ENCODE measurements around the gene MAGI3.

MAGI3 gene

DNA sequence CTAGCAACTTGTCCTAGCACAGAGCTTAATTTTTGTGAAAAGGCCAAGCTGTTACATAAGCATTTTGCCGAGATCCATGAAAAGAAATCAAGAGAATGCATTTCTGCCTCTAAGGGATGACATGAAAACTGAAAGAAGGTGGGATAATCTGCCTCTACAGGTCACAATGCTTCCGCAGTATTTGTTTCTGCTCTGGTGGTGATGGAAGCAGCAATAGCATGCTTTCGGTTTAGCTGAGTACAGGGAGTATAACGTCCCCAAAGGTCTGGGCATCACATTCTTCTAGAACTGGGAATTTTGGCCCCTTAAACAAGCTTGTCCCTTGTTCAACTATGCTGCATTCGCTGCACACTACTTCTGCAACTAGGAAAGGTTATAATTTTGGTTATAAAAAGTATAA lies 14.4 kb upstream of the MAGI3 start:
- no peak overlapping the region for H3K4me2 ChIP-seq (ENCODE audit: low read length)

DNA sequence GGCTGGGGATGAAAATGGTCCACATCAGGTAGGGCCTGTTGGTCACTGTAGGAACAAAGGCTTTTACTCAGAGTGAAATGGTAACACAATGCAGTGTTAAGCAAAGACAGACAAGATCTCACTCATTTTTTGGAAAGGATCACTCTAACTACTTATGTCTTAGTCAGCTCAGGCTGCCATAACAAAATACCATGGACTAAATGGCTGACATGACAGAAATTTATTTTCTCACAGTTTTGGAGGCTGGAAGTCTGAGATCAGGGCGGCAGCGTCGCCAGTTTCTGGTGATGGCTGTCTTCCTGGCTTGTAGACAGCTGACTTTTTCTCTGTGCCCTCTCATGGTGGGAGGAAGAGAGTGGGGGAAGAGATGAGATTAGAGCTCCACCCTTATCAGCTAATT lies 10.2 kb upstream of the MAGI3 start:
- Histone ChIP-seq H3K27me3 (ENCODE audit: low read depth, low read length) (no peaks in the 10 kb centered on the region), H3K27ac (ENCODE audit: low read length) (no peak overlapping the region), H3K4me2 (ENCODE audit: low read length) (no peak overlapping the region), H3K4me1 (ENCODE audit: low read length) (no peaks in the 10 kb centered on the region), H2AFZ (ENCODE audit: low read depth, low read length) (no peak overlapping the region), H3K9ac (ENCODE audit: low read length) (no peak overlapping the region), H3K9me3 (ENCODE audit: insufficient read depth, low read length) (no peaks in the 10 kb centered on the region), H3K79me2 (ENCODE audit: low read length) (no peaks in the 10 kb centered on the region), H3K4me3 (ENCODE audit: low read length) (no peak overlapping the region), H4K20me1 (ENCODE audit: insufficient read depth, low read length) (no peaks in the 10 kb centered on the region), H3K36me3 (replicated peaks; ENCODE audit: low read depth, low read length) (no peaks in the 10 kb centered on the region)
- TF ChIP-seq, protein P1, sequence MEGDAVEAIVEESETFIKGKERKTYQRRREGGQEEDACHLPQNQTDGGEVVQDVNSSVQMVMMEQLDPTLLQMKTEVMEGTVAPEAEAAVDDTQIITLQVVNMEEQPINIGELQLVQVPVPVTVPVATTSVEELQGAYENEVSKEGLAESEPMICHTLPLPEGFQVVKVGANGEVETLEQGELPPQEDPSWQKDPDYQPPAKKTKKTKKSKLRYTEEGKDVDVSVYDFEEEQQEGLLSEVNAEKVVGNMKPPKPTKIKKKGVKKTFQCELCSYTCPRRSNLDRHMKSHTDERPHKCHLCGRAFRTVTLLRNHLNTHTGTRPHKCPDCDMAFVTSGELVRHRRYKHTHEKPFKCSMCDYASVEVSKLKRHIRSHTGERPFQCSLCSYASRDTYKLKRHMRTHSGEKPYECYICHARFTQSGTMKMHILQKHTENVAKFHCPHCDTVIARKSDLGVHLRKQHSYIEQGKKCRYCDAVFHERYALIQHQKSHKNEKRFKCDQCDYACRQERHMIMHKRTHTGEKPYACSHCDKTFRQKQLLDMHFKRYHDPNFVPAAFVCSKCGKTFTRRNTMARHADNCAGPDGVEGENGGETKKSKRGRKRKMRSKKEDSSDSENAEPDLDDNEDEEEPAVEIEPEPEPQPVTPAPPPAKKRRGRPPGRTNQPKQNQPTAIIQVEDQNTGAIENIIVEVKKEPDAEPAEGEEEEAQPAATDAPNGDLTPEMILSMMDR (IDR thresholded peaks at IDR 0.05; ENCODE audit: low read depth, low read length), result no peak
- no peak for TF ChIP-seq EZH2phosphoT487 (IDR thresholded peaks at IDR 0.05; ENCODE audit: low read depth)

More for the DNA sequence above, 14.4 kb upstream of the MAGI3 start:
- Histone ChIP-seq H3K4me3 (ENCODE audit: low read length) (no peak overlapping the region), H3K36me3 (replicated peaks; ENCODE audit: low read depth, low read length) (no peaks in the 10 kb centered on the region), H3K9ac (ENCODE audit: low read length) (no peak overlapping the region), H3K4me1 (ENCODE audit: low read length) (no peaks in the 10 kb centered on the region), H3K79me2 (ENCODE audit: low read length) (no peaks in the 10 kb centered on the region), H3K9me3 (ENCODE audit: insufficient read depth, low read length) (no peaks in the 10 kb centered on the region), H3K27ac (ENCODE audit: low read length) (no peak overlapping the region), H4K20me1 (ENCODE audit: insufficient read depth, low read length) (no peaks in the 10 kb centered on the region), H3K27me3 (ENCODE audit: low read depth, low read length) (no peaks in the 10 kb centered on the region), H2AFZ (ENCODE audit: low read depth, low read length) (no peak overlapping the region)
- no peak for TF ChIP-seq EZH2phosphoT487 (IDR thresholded peaks at IDR 0.05; ENCODE audit: low read depth)
- TF ChIP-seq, protein P1 (IDR thresholded peaks at IDR 0.05; ENCODE audit: low read depth, low read length), result no peak

DNA sequence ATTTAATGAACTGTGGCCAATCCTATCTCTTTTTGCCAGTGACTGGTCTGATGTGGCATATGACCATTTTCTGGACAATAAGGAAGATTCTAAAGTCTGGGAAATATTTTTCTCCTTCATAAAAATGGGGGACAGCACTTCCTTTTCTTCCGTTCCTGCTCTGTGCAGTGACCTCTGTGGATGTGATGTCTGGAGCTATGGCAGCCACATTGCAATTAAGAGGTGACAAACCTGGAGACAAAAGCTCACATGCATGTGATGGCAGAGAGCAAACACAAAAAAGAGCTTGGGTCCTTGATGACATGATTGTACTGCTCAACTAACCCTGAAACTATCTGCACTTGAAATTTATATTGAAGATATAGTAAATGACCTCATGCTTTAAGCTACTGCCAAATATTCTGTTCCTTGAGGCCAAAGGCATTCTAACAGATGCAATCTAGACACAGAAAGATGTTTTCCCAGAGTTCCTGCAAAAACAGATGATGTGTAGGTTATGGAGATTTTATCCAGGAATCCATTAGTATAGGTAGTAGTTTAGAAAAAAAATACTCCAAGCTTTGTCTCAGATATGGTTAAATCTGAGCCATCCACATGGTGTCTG lies 2.2 kb upstream of the MAGI3 start:
- no peak overlapping the region for H3K27ac ChIP-seq (ENCODE audit: low read length)
- no peaks in the 10 kb centered on the region for H3K9me3 ChIP-seq (ENCODE audit: insufficient read depth, low read length)
- H3K9ac ChIP-seq (ENCODE audit: low read length), result no peak overlapping the region
- no peak overlapping the region for H2AFZ ChIP-seq (ENCODE audit: low read depth, low read length)
- H3K36me3 ChIP-seq (replicated peaks; ENCODE audit: low read depth, low read length), result no peaks in the 10 kb centered on the region
- no peak overlapping the region for H3K4me2 ChIP-seq (ENCODE audit: low read length)
- peaks cover 5% of the 10 kb centered on the region; the same call in 1 of the 2 replicates for H4K20me1 ChIP-seq (ENCODE audit: insufficient read depth, low read length)
- TF ChIP-seq, protein P1 (IDR thresholded peaks at IDR 0.05; ENCODE audit: low read depth, low read length), result no peak
- TF ChIP-seq EZH2phosphoT487 (IDR thresholded peaks at IDR 0.05; ENCODE audit: low read depth), result no peak
- no peaks in the 10 kb centered on the region for H3K79me2 ChIP-seq (ENCODE audit: low read length)
- H3K27me3 ChIP-seq (ENCODE audit: low read depth, low read length), result peaks cover 6% of the 10 kb centered on the region; the same call in 1 of the 2 replicates
- no peak overlapping the region for H3K4me3 ChIP-seq (ENCODE audit: low read length)
- H3K4me1 ChIP-seq (ENCODE audit: low read length), result peaks cover 8% of the 10 kb centered on the region

DNA sequence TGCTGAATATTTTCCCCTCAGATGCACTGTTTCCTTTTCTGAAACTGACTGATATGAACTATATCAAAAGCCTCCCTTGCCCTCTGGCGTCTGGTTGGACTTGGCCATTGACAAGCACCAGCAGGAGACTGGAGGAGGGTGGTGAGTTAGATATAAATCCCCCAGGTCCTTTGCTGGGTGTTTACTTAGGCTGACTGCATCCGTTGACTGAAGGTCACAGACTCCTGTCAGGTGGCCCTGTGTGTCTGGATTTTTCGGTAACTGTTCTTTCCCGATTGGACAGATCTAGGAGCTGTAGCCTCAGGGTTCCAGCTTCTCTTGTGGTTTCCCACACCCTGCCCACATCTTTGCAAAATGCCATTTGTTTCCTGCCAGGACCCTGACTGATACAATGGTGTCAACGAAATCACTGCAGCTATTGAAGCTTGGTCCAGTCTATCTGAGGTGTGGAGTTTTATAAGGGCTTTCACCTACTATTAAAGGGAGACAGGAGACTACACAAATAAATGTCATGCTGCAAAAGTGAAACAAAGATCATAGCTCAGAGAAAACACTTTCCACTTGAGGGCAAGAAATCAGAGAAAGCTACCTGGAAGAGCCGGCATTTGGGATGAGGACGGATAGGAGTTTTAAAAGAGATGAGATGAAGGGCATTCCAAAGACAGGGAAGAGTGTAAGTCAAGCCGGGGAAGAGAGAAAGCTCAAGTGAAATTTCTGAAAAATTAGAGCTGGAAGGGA lies 1.5 kb upstream of the MAGI3 start:
- Histone ChIP-seq H2AFZ (ENCODE audit: low read depth, low read length) (peak overlapping the region; percentile 86; the same call in 1 of the 2 replicates), H3K9ac (ENCODE audit: low read length) (peak overlapping the region; percentile 79; the same call in 1 of the 2 replicates), H3K4me1 (ENCODE audit: low read length) (peaks cover 8% of the 10 kb centered on the region), H3K27me3 (ENCODE audit: low read depth, low read length) (peaks cover 10% of the 10 kb centered on the region; the same call in 1 of the 2 replicates), H3K4me3 (ENCODE audit: low read length) (peak overlapping the region; percentile 98), H3K4me2 (ENCODE audit: low read length) (peak overlapping the region; percentile 90), H3K36me3 (replicated peaks; ENCODE audit: low read depth, low read length) (no peaks in the 10 kb centered on the region), H3K79me2 (ENCODE audit: low read length) (no peaks in the 10 kb centered on the region), H3K27ac (ENCODE audit: low read length) (no peak overlapping the region), H4K20me1 (ENCODE audit: insufficient read depth, low read length) (peaks cover 8% of the 10 kb centered on the region; the same call in 1 of the 2 replicates), H3K9me3 (ENCODE audit: insufficient read depth, low read length) (no peaks in the 10 kb centered on the region)
- TF ChIP-seq EZH2phosphoT487 (IDR thresholded peaks at IDR 0.05; ENCODE audit: low read depth), result no peak
- TF ChIP-seq, protein P1 (IDR thresholded peaks at IDR 0.05; ENCODE audit: low read depth, low read length), result no peak

Measured in OCI-LY3 (cell line).